Hematopoietic multipotent progenitor cell treated with erythropoietin and hydrocortisone succinate and interleukin-3 and kit ligand, for 6 days (in vitro differentiated cells): Measurements from ENCODE around the gene PTPN9.
A peak's percentile ranks its signal among the peaks of the same experiment; 100 is the strongest.
"Not testable (repeated sequence)": the region's sequence is repeated elsewhere in the genome, so short reads cannot be mapped to it uniquely, and the experiment has no call there.

ENCODE experiments used
- DNase-seq: peaks from one replicate; pipeline ENCODE4 v3.0.0-alpha.2; 2015

PTPN9 gene

GRCh38 chr15:75451674-75452363, 127.3 kb downstream of the PTPN9 start, which contains the start of gene SIN3A:
Gene SIN3A, minus strand, starts transcription at chr15:75451690. Its CDS starts 21,315 bp downstream, at chr15:75430375.
- peak; percentile 100 for DNase-seq

- no peak for DNase-seq
Measured at GRCh38 chr15:75451202-75451673, 127.9 kb downstream of the PTPN9 start.

DNA sequence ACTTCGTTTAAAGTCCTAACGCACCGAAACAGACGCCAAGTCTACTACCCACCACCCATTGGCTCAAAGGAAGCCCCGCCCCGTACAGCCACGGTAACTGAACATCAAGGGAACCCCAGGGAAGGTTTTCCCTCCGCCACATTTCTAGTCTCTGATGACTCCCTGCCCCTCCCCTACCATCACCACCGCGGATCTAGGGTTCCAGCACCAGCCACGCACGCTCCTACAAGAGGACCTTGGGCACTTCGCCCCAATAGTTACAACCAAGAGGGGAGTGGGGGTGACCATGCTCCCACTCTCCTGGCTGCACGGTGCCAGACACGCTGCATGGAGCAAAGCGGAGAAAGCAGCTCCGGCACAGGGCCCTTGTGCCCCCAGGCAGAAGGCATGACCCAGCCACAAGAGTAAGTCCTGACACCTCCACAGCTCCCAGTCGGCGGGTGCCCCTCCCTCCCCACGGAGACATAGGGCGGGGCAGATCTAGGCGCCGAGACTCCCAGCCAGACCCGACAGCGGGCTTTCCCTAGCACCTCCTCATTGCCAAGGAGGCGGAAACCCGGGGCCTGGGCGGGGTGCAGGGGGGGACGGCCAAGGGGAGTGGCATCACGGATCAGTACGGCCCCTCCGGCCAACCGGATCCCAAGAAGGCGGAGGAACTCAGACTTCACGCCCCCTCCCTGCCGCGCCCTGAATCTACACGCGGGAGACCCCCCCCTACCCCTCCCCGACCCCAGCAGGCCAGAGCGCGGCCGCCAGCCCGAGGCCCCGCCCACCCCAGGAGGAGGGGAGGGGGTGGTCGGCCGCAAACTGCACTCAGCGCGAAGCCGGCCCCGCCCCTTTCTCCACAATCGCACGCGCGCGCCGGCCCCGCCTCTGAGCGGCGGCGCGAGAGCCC, 128.6 kb downstream of the PTPN9 start:
- DNase-seq, result peak; percentile 99

- no peak for DNase-seq
Measured at GRCh38 chr15:75449585-75450306, 129.4 kb downstream of the PTPN9 start.

GRCh38 chr15:75448171-75448570, 130.9 kb downstream of the PTPN9 start:
- not testable (repeated sequence) for DNase-seq

- no peak for DNase-seq
Measured at GRCh38 chr15:75446151-75446550, 133.0 kb downstream of the PTPN9 start.

- not testable (repeated sequence) for DNase-seq
Measured at GRCh38 chr15:75445324-75445723, 133.8 kb downstream of the PTPN9 start.

- peak; percentile 47 for DNase-seq
Measured at GRCh38 chr15:75443972-75444453, 135.1 kb downstream of the PTPN9 start.

DNA sequence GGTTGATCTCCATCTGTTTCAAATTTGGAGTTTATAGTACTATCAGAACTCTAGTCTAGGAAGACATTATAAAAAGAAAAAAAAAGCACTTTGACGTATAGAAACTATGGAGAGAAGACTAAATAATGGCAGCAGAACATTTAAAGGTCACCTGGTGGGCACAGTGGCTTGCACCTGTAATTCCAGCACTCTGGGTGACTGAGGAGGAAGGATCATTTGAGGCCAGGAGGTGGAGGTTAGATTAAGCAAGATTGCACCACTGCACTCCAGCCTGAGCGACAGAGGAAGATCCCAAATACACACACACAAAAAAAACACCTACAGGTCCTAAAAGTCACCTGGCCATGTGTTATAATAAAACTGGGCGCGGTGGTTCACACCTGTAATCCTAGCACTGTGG, 141.4 kb downstream of the PTPN9 start:
- no peak for DNase-seq

DNA sequence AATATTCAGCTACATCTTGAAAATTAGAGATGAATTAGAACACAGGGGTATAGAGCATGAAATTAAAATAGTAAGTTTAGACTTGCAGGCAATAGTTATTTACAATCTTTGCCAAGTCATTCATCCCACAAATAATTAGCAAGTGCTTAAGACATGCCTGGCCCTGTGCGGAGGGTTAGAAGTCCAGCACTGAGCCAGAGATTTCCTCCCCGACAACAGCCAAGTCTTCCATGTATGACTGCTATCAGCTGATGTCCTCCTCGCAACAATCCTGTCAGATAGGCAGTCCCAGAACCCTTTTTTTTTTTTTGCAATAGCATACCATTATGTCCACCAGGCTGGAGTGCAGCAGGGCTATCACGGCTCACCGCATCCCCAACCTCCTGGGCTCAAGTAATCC, 142.2 kb downstream of the PTPN9 start:
- no peak for DNase-seq

DNA sequence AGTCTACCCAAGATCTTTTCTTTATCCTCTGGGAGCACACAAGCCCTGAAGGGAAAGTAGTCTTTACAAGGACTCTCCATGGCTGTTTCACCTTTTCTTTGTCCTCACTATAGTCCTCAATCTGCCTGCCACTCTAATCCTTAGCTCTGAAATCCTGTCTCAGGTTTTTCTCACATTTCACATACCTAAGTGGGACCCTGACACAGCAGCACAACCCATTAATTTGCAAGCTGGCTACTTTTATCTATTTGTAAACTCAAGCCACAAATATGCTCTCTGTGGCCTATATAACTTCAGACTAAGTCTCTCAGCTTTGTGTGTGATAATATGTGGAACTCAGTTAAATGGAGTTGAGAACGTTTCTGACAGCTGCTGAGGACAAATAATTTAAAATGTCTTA, 147.4 kb downstream of the PTPN9 start:
- DNase-seq, result no peak

GRCh38 chr15:75431270-75431669, 147.8 kb downstream of the PTPN9 start:
- no peak for DNase-seq

DNA sequence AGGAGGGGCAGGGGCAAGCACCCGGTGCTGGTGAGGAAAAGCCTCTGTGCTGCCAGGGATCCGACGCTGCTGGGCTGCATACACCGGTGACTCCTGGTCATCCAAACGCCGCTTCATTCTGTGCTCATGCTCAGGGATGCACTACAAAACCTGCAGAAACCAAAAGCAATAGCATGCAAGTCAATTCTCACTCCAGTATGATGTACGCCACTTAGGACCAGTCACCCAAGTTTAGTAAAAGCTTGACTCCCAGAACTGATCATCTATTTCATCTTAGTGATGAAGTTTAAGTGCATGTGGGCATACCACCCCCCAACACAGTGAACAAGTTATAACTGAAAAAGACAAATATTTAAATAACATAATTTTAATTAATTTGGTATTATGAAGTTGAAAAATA, 148.9 kb downstream of the PTPN9 start:
- DNase-seq, result no peak

DNA sequence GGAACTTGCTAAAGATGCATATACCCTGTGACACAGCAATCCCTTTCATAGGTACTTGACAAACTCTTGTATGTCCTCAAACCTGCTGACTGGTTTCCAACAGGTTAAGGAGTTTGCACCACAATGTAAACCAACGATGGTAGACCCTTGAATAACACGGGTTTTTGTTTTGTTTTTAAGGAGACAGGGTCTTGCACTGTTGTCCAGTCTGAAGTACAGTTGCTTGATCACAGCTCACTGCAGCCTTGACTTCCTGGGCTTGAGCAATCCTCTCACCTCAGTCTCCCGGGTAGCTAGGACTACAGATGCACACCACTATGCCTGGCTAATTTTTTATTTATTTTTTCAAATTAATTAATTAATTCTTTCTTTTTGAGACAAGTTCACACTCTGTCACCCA, 151.0 kb downstream of the PTPN9 start:
- no peak for DNase-seq

DNA sequence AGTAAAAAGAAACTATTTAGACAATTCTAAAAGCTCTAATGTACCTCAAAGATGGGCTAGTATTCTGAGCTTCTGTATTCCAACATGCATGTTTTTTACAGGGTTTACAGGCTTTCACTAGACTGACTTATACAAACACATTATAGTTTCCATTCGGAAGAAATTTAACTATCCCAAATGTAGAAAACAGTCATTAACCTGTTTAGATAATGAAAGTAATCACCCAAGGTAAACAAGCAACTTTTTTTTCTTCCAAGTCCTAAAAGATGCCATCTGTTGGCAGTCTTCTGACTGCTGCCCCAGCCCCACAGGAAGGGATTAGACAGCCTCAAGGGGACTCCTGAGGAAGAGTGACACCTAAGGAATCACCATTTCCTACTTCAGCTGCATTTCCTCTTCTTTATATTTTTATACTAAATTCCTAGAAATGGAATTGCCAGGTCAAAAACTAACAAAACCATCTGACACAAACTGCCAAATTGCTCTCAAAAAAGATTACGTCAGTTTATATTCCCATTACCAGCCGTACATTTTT, 153.1 kb downstream of the PTPN9 start:
- no peak for DNase-seq

GRCh38 chr15:75422554-75422953, 156.6 kb downstream of the PTPN9 start:
- DNase-seq, result no peak

DNA sequence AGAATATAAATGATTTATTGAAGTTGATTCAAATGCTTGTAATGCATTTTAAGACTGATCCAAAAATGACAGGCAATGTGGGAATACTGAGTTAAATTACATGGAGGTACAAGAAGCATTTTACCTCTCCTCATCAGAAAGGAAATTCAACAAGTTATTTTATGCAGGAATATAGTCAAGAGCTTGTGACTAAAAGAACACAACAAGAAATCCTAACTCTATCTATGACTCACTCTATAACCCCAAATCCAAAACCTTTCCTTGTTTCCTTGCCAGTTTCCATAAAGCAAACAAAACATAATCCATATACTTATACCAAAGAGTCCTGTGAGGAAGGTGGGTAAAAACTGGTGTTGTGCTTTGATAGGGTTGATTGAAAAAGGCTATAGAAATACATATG, 158.4 kb downstream of the PTPN9 start:
- DNase-seq, result no peak

- DNase-seq, result peak; percentile 7
Measured at GRCh38 chr15:75416584-75416983, 162.5 kb downstream of the PTPN9 start.
